NB4 (cell line): Measurements from ENCODE around the gene LRMDA.

Source experiments
- MYC ChIP-seq: IDR thresholded peaks from 2 replicates; pipeline ENCODE4 v1.6.1; 2011; ENCODE audit warnings: low read depth, low read length
- POLR2A ChIP-seq: IDR thresholded peaks from 2 replicates; pipeline ENCODE4 v1.6.1; 2011; ENCODE audit warnings: mild to moderate bottlenecking; ENCODE audit not compliant: insufficient read length; ENCODE audit errors: extremely low read depth
- TF ChIP-seq, protein P1 (sequence below): IDR thresholded peaks from one replicate; pipeline ENCODE4 v1.5.1; 2012; ENCODE audit warnings: low read depth, low read length
- TF ChIP-seq, protein P2 (sequence below): IDR thresholded peaks from 2 replicates; pipeline ENCODE4 v1.6.1; 2011; ENCODE audit warnings: low read depth, low read length

DNA sequence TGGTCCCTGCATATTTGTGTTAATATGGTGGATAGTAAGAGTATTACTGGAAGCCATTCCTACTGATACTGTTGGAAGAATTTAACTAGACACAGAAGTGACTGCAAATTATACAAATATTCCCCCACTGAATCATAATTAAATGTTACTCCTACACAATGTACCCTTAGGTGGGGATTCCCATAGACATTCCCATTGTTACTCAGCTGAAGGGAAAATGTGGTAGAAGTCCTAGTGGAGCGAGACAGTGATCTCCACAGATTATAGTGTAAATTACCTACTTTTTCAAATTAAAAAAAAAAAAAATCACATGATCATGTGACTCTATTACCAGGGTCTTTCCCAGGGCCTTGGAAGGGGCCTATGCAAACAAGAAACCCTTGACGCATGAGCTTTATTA lies 611.8 kb downstream of the LRMDA start:
- TF ChIP-seq, protein P1, sequence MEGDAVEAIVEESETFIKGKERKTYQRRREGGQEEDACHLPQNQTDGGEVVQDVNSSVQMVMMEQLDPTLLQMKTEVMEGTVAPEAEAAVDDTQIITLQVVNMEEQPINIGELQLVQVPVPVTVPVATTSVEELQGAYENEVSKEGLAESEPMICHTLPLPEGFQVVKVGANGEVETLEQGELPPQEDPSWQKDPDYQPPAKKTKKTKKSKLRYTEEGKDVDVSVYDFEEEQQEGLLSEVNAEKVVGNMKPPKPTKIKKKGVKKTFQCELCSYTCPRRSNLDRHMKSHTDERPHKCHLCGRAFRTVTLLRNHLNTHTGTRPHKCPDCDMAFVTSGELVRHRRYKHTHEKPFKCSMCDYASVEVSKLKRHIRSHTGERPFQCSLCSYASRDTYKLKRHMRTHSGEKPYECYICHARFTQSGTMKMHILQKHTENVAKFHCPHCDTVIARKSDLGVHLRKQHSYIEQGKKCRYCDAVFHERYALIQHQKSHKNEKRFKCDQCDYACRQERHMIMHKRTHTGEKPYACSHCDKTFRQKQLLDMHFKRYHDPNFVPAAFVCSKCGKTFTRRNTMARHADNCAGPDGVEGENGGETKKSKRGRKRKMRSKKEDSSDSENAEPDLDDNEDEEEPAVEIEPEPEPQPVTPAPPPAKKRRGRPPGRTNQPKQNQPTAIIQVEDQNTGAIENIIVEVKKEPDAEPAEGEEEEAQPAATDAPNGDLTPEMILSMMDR = no peak
- TF ChIP-seq POLR2A = no peak
- TF ChIP-seq MYC = no peak
- TF ChIP-seq, protein P2, sequence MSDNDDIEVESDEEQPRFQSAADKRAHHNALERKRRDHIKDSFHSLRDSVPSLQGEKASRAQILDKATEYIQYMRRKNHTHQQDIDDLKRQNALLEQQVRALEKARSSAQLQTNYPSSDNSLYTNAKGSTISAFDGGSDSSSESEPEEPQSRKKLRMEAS = no peak
